Fibroblast of lung (primary cell): ENCODE data around the gene STBD1.

ENCODE experiments used
- CTCF ChIP-seq, 2 donors: IDR thresholded peaks in 1 of 2; conservative IDR thresholded peaks in 1 of 2; 1 replicate in 1 of 2; 2 replicates in 1 of 2; pipeline ENCODE4 v1.5.1; 2011 to 2012; ENCODE audit warnings: low read length in 2 of 2, control low read depth in 1 of 2, inconsistent platforms in 1 of 2, low read depth in 1 of 2, mild to moderate bottlenecking in 1 of 2
- EZH2 ChIP-seq: IDR thresholded peaks from 2 replicates; pipeline ENCODE4 v1.5.1; 2012; ENCODE audit warnings: low read length, control low read depth, mild to moderate bottlenecking; ENCODE audit errors: missing control alignments

DNA sequence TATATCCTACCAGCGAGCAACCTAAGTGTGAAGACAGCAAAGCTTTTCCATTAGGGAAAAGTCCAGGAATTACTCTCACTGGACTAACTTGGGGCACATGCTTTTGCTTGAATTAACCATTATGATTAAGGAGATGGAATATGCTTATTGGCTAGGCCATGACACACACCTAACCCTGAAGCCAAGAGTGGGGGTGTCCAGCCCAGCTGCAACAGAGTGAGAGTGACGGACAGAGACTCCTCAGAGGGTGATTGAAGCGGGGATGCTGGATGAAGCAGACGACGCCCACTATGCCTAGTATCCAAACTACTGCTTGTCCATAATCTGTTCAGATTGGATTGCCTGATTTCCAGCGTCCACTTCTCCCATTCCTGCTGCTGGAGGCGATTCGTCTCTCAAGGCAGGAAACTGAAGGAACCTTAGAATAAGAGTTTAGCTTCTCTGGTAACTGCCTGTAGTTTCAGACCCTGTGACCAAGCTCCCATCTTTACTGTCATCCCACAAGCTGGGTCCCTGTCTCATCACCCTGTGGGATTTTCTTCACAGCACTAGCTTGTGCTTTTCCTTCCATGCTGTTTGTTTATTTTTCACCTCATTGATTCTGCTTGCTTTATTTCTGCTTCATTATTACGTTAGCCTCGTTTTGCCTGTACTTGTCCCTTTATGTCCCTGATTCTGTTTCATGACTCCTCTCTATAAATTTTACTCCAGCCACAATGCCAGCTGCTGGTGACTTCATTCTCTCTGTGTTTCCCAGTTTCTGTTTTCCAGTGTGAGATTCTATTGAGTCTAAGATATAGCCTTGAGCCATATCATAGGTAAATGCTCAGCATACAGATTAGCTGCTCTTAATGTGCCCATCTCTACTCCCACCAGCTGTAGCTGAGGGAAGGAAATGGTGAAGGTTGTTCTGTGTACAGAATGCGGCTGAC lies 36.0 kb upstream of the STBD1 start:
- TF ChIP-seq CTCF (conservative IDR thresholded peaks at IDR 0.05 in 1 of 2, IDR thresholded peaks at IDR 0.05 in 1 of 2; ENCODE audit: low read depth in 1 of 2, low read length in 2 of 2) (no peak), EZH2 (no peak)
